ENCODE measurements around the gene MEF2B. TPM values are rescaled to one million over a fixed set of nuclear protein-coding genes. Genes with fewer than 3 reads are reported as not detected.
"Not testable (repeated sequence)": the region's sequence is repeated elsewhere in the genome, so short reads cannot be mapped to it uniquely, and the experiment has no call there.

MEF2B gene
- total RNA-seq, 1 experiment from 2014 or later = 0.38 TPM

DNA sequence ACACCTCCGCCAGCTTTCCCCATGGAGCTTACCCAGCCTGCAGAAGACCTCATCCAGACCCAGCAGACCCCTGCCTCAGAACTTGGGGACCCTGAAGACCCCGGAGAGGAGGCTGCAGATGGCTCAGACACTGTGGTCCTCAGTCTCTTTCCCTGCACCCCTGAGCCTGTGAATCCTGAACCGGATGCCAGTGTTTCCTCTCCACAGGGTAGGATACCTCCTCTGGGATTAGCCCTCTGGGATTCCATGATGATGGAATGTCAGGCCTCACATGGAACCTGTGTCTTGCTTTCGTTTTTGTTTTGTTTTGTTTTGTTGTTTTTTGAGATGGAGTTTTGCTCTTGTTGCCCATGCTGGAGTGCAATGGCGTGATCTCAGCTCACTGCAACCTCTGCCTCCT, 23.9 kb upstream of the MEF2B start:
- DNase-seq (ENCODE audit: low spot score) = no peak

DNA sequence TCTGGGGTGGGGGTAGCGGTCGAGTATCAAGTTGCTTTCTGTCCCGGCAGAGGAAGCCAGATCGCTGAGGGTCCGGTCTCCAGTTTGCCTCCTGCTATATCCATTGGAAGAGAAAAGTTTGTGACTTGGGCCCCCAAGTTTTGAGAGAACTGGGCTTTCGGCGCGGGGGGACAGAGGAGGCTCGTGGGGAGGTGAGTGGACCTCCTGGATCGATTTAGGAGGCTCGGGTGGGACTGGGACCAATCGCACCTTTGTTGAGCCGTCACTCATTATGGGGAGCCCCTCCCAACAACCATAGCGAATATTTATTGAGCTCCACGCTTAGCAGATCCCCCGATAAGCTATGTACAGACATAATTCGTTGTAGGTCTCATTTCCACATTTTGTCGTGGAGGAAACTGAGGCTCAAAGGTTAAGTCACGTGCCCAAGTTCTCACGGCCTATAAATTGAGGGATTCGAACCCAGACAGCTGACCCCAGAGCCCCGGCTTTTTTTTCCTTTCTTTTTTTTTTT, 22.9 kb upstream of the MEF2B start:
- no peak for DNase-seq (ENCODE audit: low spot score)

DNA sequence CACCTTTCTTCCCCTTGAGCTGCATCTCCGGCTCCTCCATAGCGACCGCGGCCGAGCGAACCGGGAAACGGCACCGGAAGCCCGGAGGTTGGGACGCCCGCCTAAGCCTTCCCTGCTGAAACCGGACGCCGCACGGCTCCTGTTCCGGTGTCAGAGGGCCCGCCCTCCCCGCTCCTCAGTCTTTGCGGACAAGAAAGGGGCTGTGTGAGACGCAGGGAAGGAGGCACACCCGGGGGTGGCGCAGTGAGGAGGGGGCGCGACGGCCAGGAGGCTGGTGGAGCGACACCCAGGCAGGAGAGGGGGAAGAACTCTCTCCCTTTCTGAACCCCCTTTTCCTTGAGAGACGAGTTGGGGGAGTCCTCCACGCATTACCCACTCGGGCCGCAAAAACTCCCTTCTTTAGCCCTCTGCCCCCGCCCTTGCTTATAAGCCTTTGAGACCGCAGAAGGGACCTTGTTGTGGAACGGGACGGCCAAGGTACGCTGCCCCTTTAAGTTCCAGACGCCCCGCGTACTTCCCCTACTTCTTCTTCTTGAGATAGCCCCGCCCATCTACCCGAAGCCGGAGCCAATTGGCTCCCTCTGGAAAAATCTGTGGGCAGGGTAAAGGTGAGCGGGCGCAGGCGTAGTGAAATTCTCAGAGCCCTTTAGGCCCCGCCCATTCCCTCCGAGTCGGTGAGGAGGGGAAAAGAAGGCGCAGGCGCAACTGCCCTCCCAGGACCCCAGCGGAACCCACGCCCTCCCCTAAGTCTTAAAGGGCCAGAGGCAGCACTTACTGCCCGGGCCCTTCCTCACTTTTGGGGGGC, 22.2 kb upstream of the MEF2B start, which contains the start of the genes BORCS8 and RFXANK:
Gene BORCS8, minus strand, starts transcription at position 75 of the 805 bp plus-strand sequence. Its CDS starts 35 bp downstream, at position 40.
Gene RFXANK, plus strand, starts transcription at position 181 of the 805 bp plus-strand sequence. CDS start 1,689 bp downstream, outside the sequence.
- DNase-seq (ENCODE audit: low spot score) = peak; percentile 97

- DNase-seq (ENCODE audit: low spot score) = no peak
Observed at GRCh38 chr19:19191768-19192077, 21.7 kb upstream of the MEF2B start.

GRCh38 chr19:19186742-19187141, 16.7 kb upstream of the MEF2B start:
- DNase-seq (ENCODE audit: low spot score) = no peak

- peak; percentile 29 for DNase-seq (ENCODE audit: low spot score)
Observed at GRCh38 chr19:19185853-19186740, 16.0 kb upstream of the MEF2B start.

- no peak for DNase-seq (ENCODE audit: low spot score)
Observed at GRCh38 chr19:19181488-19181998, 11.5 kb upstream of the MEF2B start.

GRCh38 chr19:19179548-19180441, 9.7 kb upstream of the MEF2B start:
- DNase-seq (ENCODE audit: low spot score) = no peak

DNA sequence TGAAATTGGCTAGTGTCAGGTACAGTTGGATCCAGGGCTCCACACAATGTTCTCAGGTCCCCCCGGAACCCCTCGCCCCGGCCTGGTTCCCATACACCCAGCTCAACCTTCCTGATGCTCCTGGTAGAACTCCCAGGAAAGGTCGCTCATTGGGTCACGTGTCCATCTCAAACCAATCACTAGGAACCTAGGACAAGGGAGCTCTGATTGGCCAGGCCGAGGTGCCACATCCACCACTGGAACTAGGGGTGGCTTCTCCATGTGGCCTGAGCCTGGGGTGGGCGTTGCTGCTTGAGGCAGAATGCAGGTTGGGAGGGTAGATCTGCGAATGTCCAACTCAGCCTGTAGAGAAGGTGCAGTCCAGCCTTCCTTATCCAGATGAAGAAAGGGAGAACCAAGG, 6.9 kb upstream of the MEF2B start:
- no peak for DNase-seq (ENCODE audit: low spot score)

- DNase-seq (ENCODE audit: low spot score) = not testable (repeated sequence)
Observed at GRCh38 chr19:19173243-19173642, 3.2 kb upstream of the MEF2B start.

DNA sequence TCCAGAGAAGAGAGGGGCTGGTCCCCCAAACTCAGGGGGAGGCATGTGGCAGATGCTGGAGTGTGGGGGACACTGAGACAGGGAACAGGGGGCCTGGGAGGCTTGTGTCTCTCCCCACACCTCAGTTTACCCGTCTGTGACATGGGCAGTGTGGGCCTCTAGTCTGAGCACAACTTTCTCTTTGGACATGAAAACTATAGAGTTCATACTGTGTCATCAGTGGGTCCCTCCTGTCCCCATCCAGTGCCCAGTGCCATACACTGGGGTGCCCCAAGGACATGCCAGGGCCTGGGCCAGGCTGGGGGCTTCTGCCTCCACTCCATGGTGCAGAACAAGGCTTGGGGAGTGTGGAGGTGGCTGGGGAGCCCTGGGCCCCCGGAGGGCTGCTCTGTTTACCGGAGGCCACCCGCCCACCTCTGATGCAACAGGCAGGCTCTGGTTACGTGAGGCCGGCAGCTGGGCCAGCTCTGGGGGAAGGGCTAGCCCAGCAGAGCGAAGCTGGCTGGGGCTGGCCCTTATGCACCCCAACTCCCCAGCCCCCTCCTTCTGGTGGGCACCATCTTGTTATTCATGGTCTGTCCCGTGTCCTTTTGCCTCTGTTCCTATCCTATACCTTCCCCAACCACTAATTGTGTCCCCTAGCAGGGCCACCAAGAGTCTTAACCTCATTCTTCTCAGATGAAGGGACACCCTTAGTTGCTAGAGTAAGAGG, 1.9 kb upstream of the MEF2B start:
- DNase-seq (ENCODE audit: low spot score) = no peak

DNA sequence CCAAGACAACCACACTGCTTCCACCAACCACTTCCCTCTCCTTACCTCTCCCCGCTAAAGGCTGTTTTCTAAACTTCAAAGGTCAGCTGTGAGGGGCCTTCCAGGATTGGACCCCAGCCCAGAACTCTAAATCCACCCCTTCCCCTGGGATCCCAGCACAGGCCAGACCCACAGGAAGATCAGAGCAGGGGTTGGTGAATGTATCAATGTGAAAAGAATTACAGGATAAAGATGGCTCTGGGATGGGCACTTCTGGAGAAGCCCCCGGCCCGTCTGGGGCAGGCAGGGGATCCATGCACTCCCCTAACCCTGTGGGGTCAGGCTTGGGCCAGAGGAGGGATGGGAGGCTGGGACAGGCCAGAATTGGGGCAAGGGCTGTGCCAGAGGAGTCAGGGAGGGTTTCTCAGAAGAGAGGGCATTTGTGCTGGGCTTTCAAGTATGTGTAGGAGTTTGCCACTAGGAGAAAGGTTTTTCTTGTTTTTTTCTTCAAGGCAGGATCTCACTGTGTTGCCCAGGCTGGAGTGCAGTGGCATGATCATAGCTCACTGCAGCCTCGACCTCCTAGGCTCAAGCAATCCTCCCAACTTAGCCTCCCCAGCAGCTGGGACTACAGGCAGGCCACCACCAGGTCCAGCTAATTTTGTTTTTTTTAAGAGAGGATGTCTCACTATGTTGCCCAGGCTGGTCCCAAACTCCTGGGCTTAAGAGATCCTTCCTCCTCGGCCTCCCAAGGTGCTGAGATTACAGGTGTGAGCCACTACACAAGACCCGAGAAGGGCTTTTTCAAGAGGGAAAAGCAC, 1.0 kb upstream of the MEF2B start:
- DNase-seq (ENCODE audit: low spot score) = no peak

- no peak for DNase-seq (ENCODE audit: low spot score)
Observed at GRCh38 chr19:19169236-19170052, 619 bp downstream of the MEF2B start.

GRCh38 chr19:19167612-19168011, 2.5 kb downstream of the MEF2B start:
- no peak for DNase-seq (ENCODE audit: low spot score)

DNA sequence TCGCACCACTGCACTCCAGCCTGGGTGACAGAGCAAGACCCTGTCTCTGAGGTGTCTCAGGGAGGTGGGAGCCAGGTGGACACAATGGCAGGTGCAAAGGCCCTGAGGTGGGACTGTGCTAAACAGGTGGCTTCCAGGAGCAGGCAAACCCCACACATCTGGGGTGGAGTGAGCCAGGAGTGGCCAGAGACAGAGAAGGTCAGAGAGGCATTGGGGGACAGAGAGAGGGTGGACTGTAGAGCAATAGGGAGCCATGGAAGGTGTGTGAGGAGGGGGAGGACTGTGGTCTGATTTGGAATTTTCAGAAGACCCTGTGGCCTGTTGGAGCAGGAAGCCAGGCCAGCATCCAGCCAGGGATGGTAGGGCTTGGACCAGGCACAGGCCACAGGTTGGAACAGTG, 4.7 kb downstream of the MEF2B start:
- no peak for DNase-seq (ENCODE audit: low spot score)

DNA sequence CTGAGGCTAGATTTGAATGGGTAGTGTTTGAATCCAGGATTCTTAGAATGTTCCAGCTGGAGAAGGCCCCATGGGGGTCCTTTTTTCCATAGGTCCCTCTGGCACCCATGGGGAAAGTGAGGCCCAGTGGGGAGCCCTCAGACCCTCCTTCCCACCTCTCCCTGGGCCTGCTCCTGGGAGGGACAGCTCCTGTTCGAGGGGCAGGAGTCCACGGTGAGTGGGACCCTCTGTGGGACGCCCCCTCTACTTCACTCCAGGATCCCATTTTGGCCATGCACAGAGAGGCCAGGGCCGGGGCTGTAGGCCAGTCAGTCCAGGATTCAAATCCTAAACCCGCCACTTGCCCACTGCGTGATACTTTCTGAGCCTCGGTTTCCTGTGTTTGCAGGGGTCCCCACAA, 7.6 kb downstream of the MEF2B start:
- no peak for DNase-seq (ENCODE audit: low spot score)

DNA sequence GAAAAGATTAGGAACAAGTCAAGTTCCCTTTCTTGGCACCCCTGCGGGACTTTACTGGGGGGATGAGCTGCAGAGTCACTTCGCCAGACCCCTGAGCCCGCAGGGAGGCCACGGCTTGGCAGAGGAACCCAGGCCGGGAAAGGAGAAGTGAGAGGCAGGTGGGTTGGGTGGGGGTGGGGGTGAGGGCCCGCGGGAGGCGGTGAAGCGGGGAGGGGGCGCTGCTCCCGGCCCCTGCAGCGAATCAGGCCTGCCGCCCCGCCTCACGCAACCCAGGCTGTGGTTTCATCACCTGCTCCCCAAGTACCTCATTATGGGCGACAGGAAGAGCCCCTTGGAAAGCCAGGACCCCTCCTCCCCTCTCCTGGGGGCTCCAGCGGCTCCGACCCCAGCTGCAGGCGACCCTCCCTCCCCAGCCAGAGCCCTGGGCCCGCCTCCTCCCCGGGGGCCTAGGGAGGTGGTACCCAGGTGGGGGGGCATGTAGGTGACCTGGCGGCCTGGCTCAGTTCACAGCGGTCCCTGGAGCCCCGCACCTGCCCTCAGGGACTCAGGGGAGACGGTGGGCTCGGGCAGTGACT, 9.5 kb downstream of the MEF2B start:
- no peak for DNase-seq (ENCODE audit: low spot score)

DNA sequence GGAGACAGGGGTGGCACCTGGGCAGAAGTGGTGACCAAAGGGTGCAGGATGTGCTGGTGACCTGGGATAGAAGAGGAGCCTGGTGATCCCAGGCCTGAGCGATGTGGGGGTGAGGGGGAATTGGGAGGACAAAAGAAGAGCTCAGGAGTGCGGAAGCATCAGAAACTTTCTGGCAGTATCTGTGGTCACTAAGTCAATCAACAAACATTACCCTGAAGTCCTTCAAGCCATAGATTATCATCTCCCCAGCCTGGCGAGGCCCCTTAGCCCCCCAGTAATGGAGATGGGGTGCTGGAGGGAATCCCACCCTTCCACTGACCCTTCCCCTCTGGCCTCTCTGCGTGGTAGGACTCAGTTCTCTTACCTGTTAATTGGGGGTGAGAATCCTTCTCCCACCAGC, 10.5 kb downstream of the MEF2B start:
- no peak for DNase-seq (ENCODE audit: low spot score)

All from HT-29 (cell line).